H1 (cell line): ENCODE measurements around the gene SAA2. TPM values are rescaled to one million over a fixed set of nuclear protein-coding genes. Genes with fewer than 3 reads are reported as not detected.

Experiments used
- CTCF ChIA-PET: fragments of 300-600 bp; sonication (Branson Sonifier 250); formaldehyde crosslinking; loops from one replicate; lab custom pipeline; 2021; ENCODE audit not compliant: partially characterized antibody; lab: Charles Lee
- POLR2A ChIA-PET: fragments of 300-600 bp; sonication (Branson Sonifier 250); formaldehyde crosslinking; loops from one replicate; lab custom pipeline; 2021; ENCODE audit warnings: inconsistent platforms; ENCODE audit not compliant: partially characterized antibody; lab: Charles Lee
- DNase-seq, 2 experiments: peaks; one replicate each; pipeline versions ENCODE4 v3.0.0 to v3.0.0-alpha.2; 2010 to 2022; ENCODE audit warnings: low spot score in 2 of 2, low read depth in 1 of 2, mixed read lengths in 1 of 2
- FAIRE-seq: peaks from 2 replicates; lab custom pipeline; 2011; peaks lifted over from hg19 to GRCh38; lab: Jason Lieb, UNC
- H2AFZ ChIP-seq: 2 replicates; pipeline ENCODE4 v1.8.1; 2012; ENCODE audit warnings: low read length, inconsistent platforms
- H2AK5ac ChIP-seq: 2 replicates; pipeline ENCODE4 v1.6.1; 2013; ENCODE audit warnings: low read depth, low read length
- H2BK120ac ChIP-seq: replicated peaks from 2 replicates; pipeline ENCODE3; 2013; ENCODE audit warnings: low read depth, low read length, inconsistent platforms
- H2BK12ac ChIP-seq: 2 replicates; pipeline ENCODE4 v1.6.1; 2013; ENCODE audit warnings: low read depth, low read length
- H2BK15ac ChIP-seq: 2 replicates; pipeline ENCODE4 v1.6.1; 2013; ENCODE audit warnings: low read length
- H2BK20ac ChIP-seq: 2 replicates; pipeline ENCODE4 v1.6.1; 2013; ENCODE audit warnings: low read length
- H2BK5ac ChIP-seq: 2 replicates; pipeline ENCODE4 v1.6.1; 2013; ENCODE audit warnings: low read depth, low read length
- H3K14ac ChIP-seq: 2 replicates; pipeline ENCODE4 v1.6.1; 2013; ENCODE audit warnings: inconsistent platforms; ENCODE audit not compliant: insufficient read length
- H3K18ac ChIP-seq: 2 replicates; pipeline ENCODE4 v1.6.1; 2013; ENCODE audit warnings: low read length; ENCODE audit errors: extremely low read depth
- H3K23ac ChIP-seq: 2 replicates; pipeline ENCODE4 v1.6.1; 2013; ENCODE audit warnings: inconsistent platforms; ENCODE audit not compliant: insufficient read length
- H3K23me2 ChIP-seq: 2 replicates; pipeline ENCODE4 v1.6.1; 2013; ENCODE audit warnings: low read depth, low read length
- H3K27ac ChIP-seq: 2 replicates; pipeline ENCODE4 v1.6.1; 2011; ENCODE audit warnings: low read depth, low read length, inconsistent platforms
- H3K27me3 ChIP-seq, 4 experiments: replicated peaks in 1 of 4; 1 replicate in 1 of 4; 2 replicates in 3 of 4; pipeline versions ENCODE4 v1.6.1 to v1.8.1; 2011 to 2013; ENCODE audit warnings: low read length in 3 of 4, mild to moderate bottlenecking in 3 of 4, inconsistent platforms in 2 of 4, mixed read lengths in 2 of 4, moderate library complexity in 1 of 4; ENCODE audit not compliant: control insufficient read depth in 3 of 4, insufficient read depth in 3 of 4; ENCODE audit errors: extremely low read depth in 1 of 4
- H3K36me3 ChIP-seq, 4 experiments: 2 replicates each; pipeline versions ENCODE4 v1.6.1 to v1.8.1; 2011 to 2013; ENCODE audit warnings: mild to moderate bottlenecking in 4 of 4, low read length in 3 of 4, moderate library complexity in 2 of 4, control low read depth in 1 of 4, inconsistent platforms in 1 of 4; ENCODE audit not compliant: insufficient read depth in 4 of 4, control insufficient read depth in 2 of 4
- H3K4ac ChIP-seq: replicated peaks from 2 replicates; pipeline ENCODE3; 2013; ENCODE audit warnings: low read length, low read depth, mixed read lengths, inconsistent platforms; ENCODE audit not compliant: insufficient read length
- H3K4me1 ChIP-seq, 4 experiments: replicated peaks in 1 of 4; 1 replicate in 1 of 4; 2 replicates in 3 of 4; pipeline versions ENCODE4 v1.6.1 to v1.8.1; 2011 to 2013; ENCODE audit warnings: low read length in 3 of 4, inconsistent platforms in 2 of 4, mixed read lengths in 1 of 4; ENCODE audit not compliant: insufficient read depth in 4 of 4, control insufficient read depth in 3 of 4
- H3K4me2 ChIP-seq, 2 experiments: 2 replicates each; pipeline versions ENCODE4 v1.6.1 to v1.8.1; 2011 to 2013; ENCODE audit warnings: low read depth in 2 of 2, low read length in 2 of 2, control low read depth in 1 of 2, inconsistent platforms in 1 of 2, mild to moderate bottlenecking in 1 of 2; ENCODE audit not compliant: insufficient read depth in 1 of 2
- H3K4me3 ChIP-seq, 4 experiments: fragments of 200-600, 300-600 bp in 1 of 4; sonication (generic), shearing (Covaris generic), sonication (Bioruptor Twin) in 1 of 4; 2 replicates each; pipeline versions ENCODE4 v1.5.1 to v1.8.1; 2011 to 2016; ENCODE audit warnings: low read length in 4 of 4, low read depth in 3 of 4, control low read depth in 2 of 4, inconsistent platforms in 2 of 4, mild to moderate bottlenecking in 2 of 4, mixed read lengths in 1 of 4, moderate library complexity in 1 of 4; ENCODE audit not compliant: insufficient read depth in 2 of 4; ENCODE audit errors: extremely low read depth in 1 of 4
- H3K56ac ChIP-seq: replicated peaks from 2 replicates; pipeline ENCODE3; 2013; ENCODE audit warnings: low read depth, mild to moderate bottlenecking, mixed read lengths, low read length, inconsistent platforms; ENCODE audit not compliant: insufficient read length
- H3K79me1 ChIP-seq: 2 replicates; pipeline ENCODE4 v1.6.1; 2013; ENCODE audit warnings: low read depth, low read length, control low read depth
- H3K79me2 ChIP-seq, 2 experiments: 2 replicates each; pipeline versions ENCODE4 v1.6.1 to v1.8.1; 2012 to 2013; ENCODE audit warnings: low read length in 2 of 2, mild to moderate bottlenecking in 2 of 2, inconsistent platforms in 1 of 2; ENCODE audit not compliant: insufficient read depth in 2 of 2, control insufficient read depth in 1 of 2
- H3K9ac ChIP-seq, 4 experiments: replicated peaks in 1 of 4; 1 replicate in 1 of 4; 2 replicates in 3 of 4; pipeline versions ENCODE4 v1.6.1 to v1.8.1; 2011 to 2013; ENCODE audit warnings: low read depth in 3 of 4, low read length in 3 of 4, control low read depth in 2 of 4, mild to moderate bottlenecking in 2 of 4, moderate library complexity in 2 of 4, inconsistent platforms in 1 of 4; ENCODE audit errors: extremely low read depth in 1 of 4
- H3K9me3 ChIP-seq, 2 experiments: 2 replicates each; pipeline versions ENCODE4 v1.6.1 to v1.8.1; 2012 to 2013; ENCODE audit warnings: mild to moderate bottlenecking in 2 of 2, moderate library complexity in 2 of 2, control low read depth in 1 of 2, inconsistent platforms in 1 of 2, low read depth in 1 of 2, low read length in 1 of 2, mixed read lengths in 1 of 2; ENCODE audit not compliant: insufficient read depth in 2 of 2
- H4K20me1 ChIP-seq, 2 experiments: replicated peaks in 1 of 2; 2 replicates each; pipeline versions ENCODE3 to v1.8.1; 2011 to 2013; ENCODE audit warnings: inconsistent platforms in 2 of 2, low read length in 2 of 2, mild to moderate bottlenecking in 1 of 2; ENCODE audit not compliant: insufficient read depth in 2 of 2, control insufficient read depth in 1 of 2
- H4K5ac ChIP-seq: 2 replicates; pipeline ENCODE4 v1.6.1; 2013; ENCODE audit warnings: low read length, low read depth, mixed read lengths, inconsistent platforms; ENCODE audit not compliant: insufficient read length
- H4K8ac ChIP-seq: 2 replicates; pipeline ENCODE4 v1.8.0; 2013; ENCODE audit warnings: mild to moderate bottlenecking, moderate library complexity, low read length, inconsistent platforms; ENCODE audit not compliant: insufficient read depth; ENCODE audit errors: extremely low read depth
- H4K91ac ChIP-seq: replicated peaks from 2 replicates; pipeline ENCODE3; 2013; ENCODE audit warnings: low read length, mixed read lengths, inconsistent platforms; ENCODE audit not compliant: insufficient read length
- BACH1 ChIP-seq: IDR thresholded peaks from 2 replicates; pipeline ENCODE4 v1.6.1; 2012; ENCODE audit warnings: low read length, improper control_type of control experiment
- GABPA ChIP-seq: IDR thresholded peaks from 2 replicates; pipeline ENCODE4 v1.6.1; 2011; ENCODE audit warnings: mild to moderate bottlenecking, low read length, moderate library complexity, borderline replicate concordance; ENCODE audit not compliant: insufficient read depth
- SIRT6 ChIP-seq: IDR thresholded peaks from one replicate; pipeline ENCODE4 v1.7.1; 2012; ENCODE audit warnings: low read length, inconsistent platforms
- YY1 ChIP-seq: IDR thresholded peaks from 2 replicates; pipeline ENCODE4 v1.6.1; 2011; ENCODE audit warnings: low read depth, mild to moderate bottlenecking, low read length
- WGBS, 2 experiments: shearing (Covaris generic) in 1 of 2; methylation state at CpG; one replicate each; pipeline versions ENCODE4 v1.1.6 to v1.1.7; 2013 to 2015; ENCODE audit warnings: low lambda C conversion rate in 2 of 2, mixed read lengths in 2 of 2, inconsistent platforms in 1 of 2, low coverage in 1 of 2, missing lambda C conversion rate in 1 of 2; ENCODE audit not compliant: insufficient replicate concordance in 2 of 2, insufficient coverage in 1 of 2, insufficient read length in 1 of 2; ENCODE audit errors: extremely low coverage in 1 of 2, missing lambda C conversion rate in 1 of 2; 5-methylcytosine and 5-hydroxymethylcytosine counted together
- polyA plus RNA-seq, 7 experiments: library from polyadenylated mRNA; depleted of rRNA in 3 of 7; stranded (reverse) in 5 of 7; unstranded in 2 of 7; fragments of >200 nt in 5 of 7; fragments of 200-250 nt in 2 of 7; gene quantifications; 1 replicate in 5 of 7; 2 replicates in 1 of 7; 4 replicates in 1 of 7; pipeline versions ENCODE4 v1.2.1 to v1.2.3, GENCODE V29; 2011 to 2013; ENCODE audit warnings: missing spikeins in 2 of 7, mixed read lengths in 2 of 7
- total RNA-seq: library from RNA; stranded (reverse); fragmentation: NEBNext Ultra II Directional; extraction: Animal tissue kit (Norgen Biotek cat#: 25700); gene quantifications from 2 replicates; pipeline ENCODE4 v1.2.1, GENCODE V29; 2021
- TF ChIP-seq, protein P1 (sequence below): IDR thresholded peaks from 2 replicates; pipeline ENCODE4 v1.6.1; 2012; ENCODE audit warnings: inconsistent platforms

The SAA2 gene
- total and polyA plus RNA-seq, 2 of the 8 experiments (the other 6 are each of a cell fraction or from before 2014, with no cell fraction given) = not detected

DNA sequence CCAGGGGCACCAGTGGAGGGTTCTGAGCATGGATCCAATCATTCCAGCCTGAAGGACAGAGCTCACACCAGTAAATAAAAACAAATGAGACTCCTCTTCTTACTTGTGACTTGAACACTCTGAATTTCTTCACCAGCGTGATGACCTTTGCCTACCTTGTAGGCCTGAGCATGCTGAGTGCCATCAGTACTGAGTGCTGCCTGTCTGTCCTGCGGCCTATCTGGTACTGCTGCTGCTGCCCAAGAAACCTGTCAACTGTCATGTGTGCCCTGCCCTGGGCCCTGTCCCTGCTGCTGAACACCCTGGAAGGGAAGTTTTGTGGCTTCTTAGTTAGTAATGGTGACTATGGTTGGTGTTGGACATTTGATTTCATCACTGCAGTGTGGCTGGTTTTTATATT lies 51.9 kb downstream of the SAA2 start:
- POLR2A ChIA-PET = no interaction called here
- Histone ChIP-seq H3K14ac (no peak overlapping the region), H3K23me2 (no peaks in the 10 kb centered on the region), H2AK5ac (no peak overlapping the region), H3K4ac (no peak overlapping the region), H3K27me3 (no peaks in the 10 kb centered on the region), H3K4me2 (no peak overlapping the region), H2AFZ (no peak overlapping the region), H3K56ac (no peak overlapping the region), H2BK5ac (no peak overlapping the region), H3K4me3 (no peak overlapping the region), H4K91ac (no peak overlapping the region), H4K20me1 (no peaks in the 10 kb centered on the region), H3K79me2 (no peaks in the 10 kb centered on the region), H3K79me1 (no peaks in the 10 kb centered on the region), H4K8ac (no peak overlapping the region), H3K27ac (no peak overlapping the region), H2BK120ac (no peak overlapping the region), H3K18ac (no peak overlapping the region), H3K4me1 (no peaks in the 10 kb centered on the region), H4K5ac (no peak overlapping the region), H2BK15ac (no peak overlapping the region), H3K9me3 (no peaks in the 10 kb centered on the region), H3K9ac (no peak overlapping the region), H2BK12ac (no peak overlapping the region), H2BK20ac (no peak overlapping the region), H3K23ac (no peak overlapping the region), H3K36me3 (no peaks in the 10 kb centered on the region)
- 97% methylated on average over 2 of the region's 2 CpGs; no CpG with 5 or more reads in 1 of the 2 experiments for WGBS, 2 experiments
- no peak for FAIRE-seq
- CTCF ChIA-PET = interaction anchor here (1.8 kb wide), 1 partner anchor 81 kb away, joined by 9 read pairs; no protein-coding TSS in a partner anchor
- DNase-seq = no peak
- TF ChIP-seq BACH1 (no peak), GABPA (no peak), YY1 (no peak), SIRT6 (no peak)
- TF ChIP-seq, protein P1, sequence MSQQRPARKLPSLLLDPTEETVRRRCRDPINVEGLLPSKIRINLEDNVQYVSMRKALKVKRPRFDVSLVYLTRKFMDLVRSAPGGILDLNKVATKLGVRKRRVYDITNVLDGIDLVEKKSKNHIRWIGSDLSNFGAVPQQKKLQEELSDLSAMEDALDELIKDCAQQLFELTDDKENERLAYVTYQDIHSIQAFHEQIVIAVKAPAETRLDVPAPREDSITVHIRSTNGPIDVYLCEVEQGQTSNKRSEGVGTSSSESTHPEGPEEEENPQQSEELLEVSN = no peak
